GM21367 (cell line): ENCODE measurements around the gene REEP3.
"Not testable (repeated sequence)": the region's sequence is repeated elsewhere in the genome, so short reads cannot be mapped to it uniquely, and the experiment has no call there.

Experiments used
- ATAC-seq: cut with Tn5 transposase; IDR thresholded peaks from one replicate; pipeline ENCODE4 v1.9.1; 2021; ENCODE audit not compliant: unreplicated experiment

REEP3 gene

DNA sequence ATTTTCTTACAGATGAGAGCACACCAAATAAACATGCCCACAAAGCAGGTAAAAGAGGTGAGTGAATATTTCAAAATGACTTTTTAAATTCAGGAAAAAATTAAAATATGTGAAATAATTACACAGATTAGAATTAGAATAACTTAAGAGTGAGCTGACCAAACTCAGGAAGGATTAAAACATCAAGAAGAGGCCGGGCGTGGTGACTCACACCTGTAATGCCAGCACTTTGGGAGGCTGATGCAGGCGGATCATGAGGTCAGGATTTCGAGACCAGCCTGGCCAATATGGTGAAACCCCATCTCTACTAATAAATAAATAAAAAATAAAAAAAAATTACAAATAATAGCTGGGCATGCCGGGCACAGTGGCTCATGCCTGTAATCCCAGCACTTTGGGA is 140.1 kb downstream of the REEP3 start:
- no peak for ATAC-seq

DNA sequence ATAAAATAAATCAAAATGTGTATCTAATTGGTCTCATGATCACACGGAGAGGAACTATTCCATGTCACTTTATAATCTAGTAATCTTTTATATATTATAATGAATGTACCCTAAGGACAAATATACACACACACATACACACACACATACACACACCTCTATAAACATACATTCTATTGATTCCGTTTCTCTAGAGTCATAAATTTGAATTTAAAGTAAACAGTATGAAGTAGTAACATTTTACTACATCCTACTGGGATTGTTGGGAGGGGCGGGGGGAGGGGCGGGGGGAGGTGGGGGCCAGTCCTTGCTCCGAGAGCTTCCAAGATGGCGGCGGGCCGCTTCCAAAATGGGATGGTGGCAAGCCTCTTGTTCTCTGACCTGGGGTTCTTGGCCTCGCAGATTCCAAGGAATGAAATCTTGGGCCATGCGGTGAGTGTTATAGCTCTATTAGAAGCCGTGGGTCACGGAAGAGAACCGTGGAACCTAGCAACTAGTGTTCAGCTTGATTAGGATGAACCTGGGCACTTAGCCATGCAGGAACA is 143.2 kb downstream of the REEP3 start:
- no peak for ATAC-seq

DNA sequence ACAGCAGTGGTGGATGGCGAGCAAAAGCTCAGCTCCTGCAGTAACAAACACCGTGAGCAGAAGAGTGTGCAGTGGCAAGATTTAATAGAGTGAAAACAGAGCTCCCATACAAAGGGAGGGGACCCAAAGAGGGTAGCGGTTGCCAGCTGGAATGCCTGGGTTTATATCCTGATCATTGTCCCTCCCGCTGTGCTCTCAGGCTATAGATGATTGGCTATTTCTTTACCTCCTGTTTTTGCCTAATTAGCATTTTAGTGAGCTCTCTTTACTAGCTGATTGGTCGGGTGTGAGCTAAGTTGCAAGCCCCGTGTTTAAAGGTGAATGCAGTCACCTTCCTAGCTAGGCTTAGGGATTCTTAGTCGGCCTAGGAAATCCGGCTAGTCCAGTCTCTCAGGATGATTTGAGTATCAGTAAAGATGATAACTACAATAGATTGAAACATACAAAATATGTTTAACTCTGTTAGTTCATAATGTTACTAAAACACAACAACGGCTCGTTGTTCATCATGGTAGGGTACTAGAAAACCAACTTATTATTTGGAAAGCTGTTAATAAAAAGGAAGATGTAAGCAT is 143.9 kb downstream of the REEP3 start:
- not testable (repeated sequence) for ATAC-seq

DNA sequence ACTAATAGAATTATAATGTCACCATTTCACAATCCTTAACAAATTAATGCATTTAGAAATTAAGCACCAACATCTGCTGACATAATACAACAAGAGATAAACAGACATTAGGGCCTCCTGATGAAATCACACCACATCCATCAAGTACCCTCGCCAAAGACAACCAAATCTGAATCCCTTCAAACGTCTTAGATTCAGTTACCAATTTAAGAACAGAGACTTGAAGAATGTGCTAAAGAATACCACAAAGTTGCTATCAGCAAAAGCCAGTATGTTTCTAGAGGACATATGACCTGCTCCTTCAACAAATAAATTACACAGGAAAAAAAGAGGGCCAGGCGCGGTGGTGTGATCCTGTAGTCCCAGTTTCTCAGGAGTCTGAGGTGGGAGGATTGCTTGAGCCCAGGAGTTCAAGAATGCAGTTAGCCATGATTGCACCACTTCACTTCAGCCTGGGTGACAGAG is 144.5 kb downstream of the REEP3 start:
- ATAC-seq, result no peak

DNA sequence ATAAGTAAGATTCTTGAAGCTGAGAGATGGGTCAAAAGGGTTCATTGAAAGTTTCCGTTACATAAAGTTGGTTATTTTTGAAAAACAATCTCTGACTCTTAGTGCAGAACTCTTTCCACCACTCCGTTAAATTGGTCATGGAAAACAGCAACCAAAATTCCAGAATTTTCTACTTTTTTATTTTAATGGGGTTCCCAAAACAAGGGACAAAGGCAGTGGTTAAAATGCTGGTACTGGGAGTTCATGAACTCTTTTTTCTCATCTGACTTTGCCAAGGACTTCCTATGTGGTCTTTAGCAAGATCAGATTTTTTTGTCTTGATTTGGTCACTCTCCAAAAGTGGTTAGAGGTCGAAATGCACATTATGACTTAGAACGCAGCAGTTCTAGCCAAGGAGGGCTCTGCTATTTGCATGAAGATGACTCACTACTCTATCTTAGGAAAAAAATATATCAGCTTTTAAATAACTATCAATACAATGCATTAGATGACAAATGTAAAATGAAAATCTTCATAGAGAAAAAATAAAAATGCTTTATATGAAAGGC is 145.7 kb downstream of the REEP3 start:
- peak; percentile 78 for ATAC-seq

DNA sequence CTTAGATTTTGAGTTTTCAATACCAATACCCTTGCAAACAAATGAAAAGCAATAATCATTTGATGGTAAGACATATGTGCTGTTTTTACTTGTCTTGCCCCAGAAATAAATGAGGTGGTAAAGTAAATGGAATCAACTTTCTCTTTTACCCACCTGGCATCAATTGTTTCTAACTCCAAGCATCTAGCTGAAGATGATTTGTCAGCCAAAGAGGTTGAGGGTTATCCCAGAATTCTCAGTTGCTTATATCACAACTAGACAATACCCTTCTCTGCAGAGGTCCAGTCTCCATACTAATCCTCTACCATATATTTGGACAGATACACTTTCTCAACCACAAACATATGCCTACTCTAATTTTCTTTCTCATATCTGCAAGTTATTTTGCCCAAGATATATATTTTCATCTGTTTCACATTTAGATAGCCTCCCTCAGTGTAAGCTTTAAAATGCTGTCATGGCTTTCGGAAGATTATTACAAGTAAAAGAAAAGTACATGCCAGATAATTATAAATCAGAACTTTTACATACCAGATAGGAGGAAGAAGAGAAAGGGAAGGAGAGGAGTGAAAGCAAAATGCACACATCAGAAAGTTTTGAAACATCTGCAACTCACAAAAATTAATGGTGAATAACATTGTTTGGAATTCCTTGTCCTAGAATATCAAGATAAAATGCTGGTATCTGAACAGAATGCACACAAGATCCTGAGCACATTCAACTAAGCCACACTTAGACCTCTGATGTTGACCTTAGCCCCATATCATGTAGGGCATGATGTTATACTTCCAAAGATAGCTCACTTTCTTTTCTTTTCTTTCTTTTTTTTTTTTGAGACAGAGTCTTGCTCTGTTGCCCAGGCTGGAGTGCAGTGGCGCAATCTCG is 146.6 kb downstream of the REEP3 start:
- no peak for ATAC-seq

DNA sequence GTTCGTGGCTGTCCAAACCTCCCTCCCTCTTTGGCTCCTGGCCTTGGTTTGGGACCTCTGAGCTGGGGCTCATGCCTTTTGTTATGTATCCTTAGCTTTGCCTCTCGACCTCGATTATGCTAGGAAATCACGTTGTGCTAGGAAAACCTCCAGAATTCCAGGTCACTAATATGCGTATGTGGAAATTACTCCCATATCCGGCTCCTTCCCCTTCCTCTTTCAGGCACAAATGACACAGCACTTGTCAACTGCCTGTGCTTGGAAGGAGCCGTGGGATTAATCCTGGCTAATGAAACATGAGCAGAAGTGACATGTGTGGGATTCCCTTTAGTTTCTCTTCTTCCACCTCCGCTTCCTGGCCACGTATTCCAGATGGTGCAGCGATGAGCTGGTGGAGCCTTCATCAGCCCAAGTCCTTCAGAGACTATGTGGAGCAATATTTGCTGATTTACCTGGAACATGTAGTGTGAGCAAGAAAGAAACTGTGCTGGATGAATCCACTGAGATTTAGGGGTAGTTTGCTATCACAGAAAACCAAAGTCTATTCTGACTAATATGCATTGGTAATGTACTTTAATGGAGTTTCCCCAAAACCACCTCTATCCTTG is 149.2 kb downstream of the REEP3 start:
- no peak for ATAC-seq

DNA sequence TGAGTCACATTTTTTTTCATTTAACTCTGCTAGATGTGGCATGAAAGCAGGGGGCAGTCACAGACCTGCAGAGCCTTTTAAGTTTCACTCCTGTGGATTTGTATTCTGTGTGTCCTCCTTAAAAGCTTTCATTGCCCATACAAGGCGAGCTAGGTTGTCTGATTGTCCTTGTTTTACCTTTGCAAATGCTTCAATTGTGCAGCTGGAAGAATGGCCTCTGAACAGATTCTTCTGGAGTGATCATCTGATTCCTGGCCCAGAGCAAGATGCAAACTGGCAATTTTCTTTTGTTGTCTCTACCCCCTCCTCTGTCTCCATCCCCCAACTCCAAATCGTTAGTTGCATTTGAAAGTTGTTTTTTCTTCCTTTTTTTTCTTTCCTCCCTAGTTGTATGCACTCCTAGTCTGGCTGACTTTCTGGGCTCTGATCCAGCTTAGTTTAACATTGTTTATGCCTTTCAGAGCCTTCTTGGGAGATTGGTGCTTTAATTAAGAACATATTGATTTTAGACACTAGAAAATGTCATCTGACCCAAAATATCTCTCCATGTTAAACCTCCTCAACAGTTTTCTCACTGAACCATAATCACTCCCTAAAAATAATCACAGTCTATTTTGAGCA is 150.2 kb downstream of the REEP3 start:
- ATAC-seq, result no peak

DNA sequence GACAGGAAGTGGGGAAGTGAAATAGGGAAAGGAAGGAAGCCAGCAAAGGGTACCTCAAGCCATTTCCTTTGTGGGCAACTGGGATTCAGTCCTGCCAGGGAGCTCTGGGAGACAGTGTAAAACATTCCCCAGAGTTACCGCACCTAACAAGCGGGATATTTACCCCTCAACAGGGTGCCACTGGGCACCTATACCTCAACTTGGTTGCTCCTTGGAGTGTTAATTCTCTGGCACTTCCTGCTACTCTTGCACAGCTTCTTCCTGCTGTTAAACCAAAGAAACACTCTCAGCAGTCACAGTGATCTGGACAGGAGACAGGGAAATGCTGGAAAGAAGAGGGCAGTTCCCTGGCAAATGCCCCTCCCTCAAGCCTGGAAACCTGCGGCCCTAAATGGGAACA is 151.3 kb downstream of the REEP3 start:
- no peak for ATAC-seq

DNA sequence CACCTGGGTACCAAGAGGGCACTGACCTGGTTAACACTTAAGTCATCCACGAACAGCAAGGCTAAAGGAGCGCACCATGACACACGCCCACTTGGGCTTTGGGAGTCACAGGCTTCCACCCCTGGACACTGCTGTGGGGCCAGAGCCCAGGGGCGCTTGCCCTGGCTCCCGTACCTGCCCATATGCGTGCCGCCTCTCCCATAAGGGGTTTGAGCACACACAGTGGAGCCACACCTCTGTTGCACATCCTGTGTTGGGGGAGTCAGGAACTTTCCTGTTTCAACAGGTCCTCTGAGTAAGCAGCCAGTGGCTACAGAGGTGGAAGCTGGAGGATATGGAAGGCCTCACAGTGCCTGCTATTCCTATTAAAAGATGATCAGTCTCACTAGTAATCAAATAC is 152.0 kb downstream of the REEP3 start:
- no peak for ATAC-seq

DNA sequence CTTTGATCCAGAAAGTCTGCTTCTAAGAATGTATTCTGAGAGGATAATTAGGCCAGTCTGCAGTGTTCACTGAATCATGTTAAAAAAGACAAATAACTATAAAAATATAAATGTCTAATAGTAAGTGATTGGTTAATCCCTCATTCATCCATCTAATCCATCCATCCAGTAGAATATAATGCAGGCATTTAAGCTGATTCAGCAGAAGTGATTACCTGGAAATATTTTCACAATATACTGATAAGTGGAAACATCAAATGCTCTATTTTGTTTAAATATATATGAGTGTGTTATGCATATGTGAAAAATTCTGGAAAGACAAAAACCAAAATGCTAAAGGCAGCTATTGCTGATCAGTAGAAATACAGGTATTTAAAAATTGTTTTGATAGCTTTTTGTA is 152.6 kb downstream of the REEP3 start:
- ATAC-seq, result no peak
